Measurements from ENCODE around the gene ROMO1.
"Not testable (repeated sequence)": the region's sequence is repeated elsewhere in the genome, so short reads cannot be mapped to it uniquely, and the experiment has no call there.

ROMO1 gene

GRCh38 chr20:35669681-35670080 is 29.5 kb upstream of the ROMO1 start:
- POLR2A ChIA-PET: interaction anchor here (0.6 kb wide), 1 partner anchor 315 kb away, joined by 3 read pairs; no protein-coding TSS in a partner anchor
- no peak for DNase-seq (ENCODE audit: extremely low spot score)
- CTCF ChIA-PET: no interaction called here
- TF ChIP-seq FOXM1 (IDR thresholded peaks at IDR 0.05; ENCODE audit: borderline replicate concordance) (no peak), SUZ12 (IDR thresholded peaks at IDR 0.05) (no peak), L3MBTL2 (conservative IDR thresholded peaks at IDR 0.05) (no peak), HDGF (IDR thresholded peaks at IDR 0.05; ENCODE audit: borderline replicate concordance) (no peak), BHLHE40 (IDR thresholded peaks at IDR 0.05; ENCODE audit: borderline replicate concordance) (no peak), TARDBP (IDR thresholded peaks at IDR 0.05) (no peak), ARNT (IDR thresholded peaks at IDR 0.05) (no peak), NFRKB (IDR thresholded peaks at IDR 0.05) (no peak), FOXA1 (IDR thresholded peaks at IDR 0.05) (no peak), PKNOX1 (IDR thresholded peaks at IDR 0.05) (no peak), CTBP1 (IDR thresholded peaks at IDR 0.05; ENCODE audit: borderline replicate concordance) (no peak), ZNF384 (IDR thresholded peaks at IDR 0.05) (no peak), LEF1 (IDR thresholded peaks at IDR 0.05; ENCODE audit: borderline replicate concordance) (no peak), ELF4 (IDR thresholded peaks at IDR 0.05) (no peak), SP1 (IDR thresholded peaks at IDR 0.05) (no peak)

- CTCF ChIA-PET: no interaction called here
- no peak for DNase-seq (ENCODE audit: extremely low spot score)
- TF ChIP-seq FOXK2 (IDR thresholded peaks at IDR 0.05) (no peak), TARDBP (IDR thresholded peaks at IDR 0.05) (no peak), SUZ12 (IDR thresholded peaks at IDR 0.05) (no peak), ZNF384 (IDR thresholded peaks at IDR 0.05) (no peak), ARNT (IDR thresholded peaks at IDR 0.05) (no peak), ELF4 (IDR thresholded peaks at IDR 0.05) (no peak), SP1 (IDR thresholded peaks at IDR 0.05) (no peak), HDGF (IDR thresholded peaks at IDR 0.05; ENCODE audit: borderline replicate concordance) (no peak)
- POLR2A ChIA-PET: no interaction called here
Observed at GRCh38 chr20:35673884-35674283, 25.3 kb upstream of the ROMO1 start.

- no peak for DNase-seq (ENCODE audit: extremely low spot score)
- ChIA-PET POLR2A (interaction anchor here (1.1 kb wide), 1 partner anchor 9 kb away, joined by 4 read pairs; no protein-coding TSS in a partner anchor), CTCF (no interaction called here)
- TF ChIP-seq ZNF384 (IDR thresholded peaks at IDR 0.05) (no peak), CTBP1 (IDR thresholded peaks at IDR 0.05; ENCODE audit: borderline replicate concordance) (no peak), ELF4 (IDR thresholded peaks at IDR 0.05) (no peak), SUZ12 (IDR thresholded peaks at IDR 0.05) (no peak), PKNOX1 (IDR thresholded peaks at IDR 0.05) (no peak), L3MBTL2 (conservative IDR thresholded peaks at IDR 0.05) (no peak), FOXA1 (IDR thresholded peaks at IDR 0.05) (no peak), SP1 (IDR thresholded peaks at IDR 0.05) (no peak), HDGF (IDR thresholded peaks at IDR 0.05; ENCODE audit: borderline replicate concordance) (no peak), NFRKB (IDR thresholded peaks at IDR 0.05) (no peak), FOXM1 (IDR thresholded peaks at IDR 0.05; ENCODE audit: borderline replicate concordance) (no peak), LEF1 (IDR thresholded peaks at IDR 0.05; ENCODE audit: borderline replicate concordance) (no peak), FOXK2 (IDR thresholded peaks at IDR 0.05) (no peak), BHLHE40 (IDR thresholded peaks at IDR 0.05; ENCODE audit: borderline replicate concordance) (no peak), TARDBP (IDR thresholded peaks at IDR 0.05) (no peak), ARNT (IDR thresholded peaks at IDR 0.05) (no peak)
Observed at GRCh38 chr20:35674921-35675320, 24.3 kb upstream of the ROMO1 start.

- TF ChIP-seq BHLHE40 (IDR thresholded peaks at IDR 0.05; ENCODE audit: borderline replicate concordance): no peak
- TF ChIP-seq SUZ12 (IDR thresholded peaks at IDR 0.05): no peak
- TF ChIP-seq ARNT (IDR thresholded peaks at IDR 0.05): no peak
- TF ChIP-seq CTBP1 (IDR thresholded peaks at IDR 0.05; ENCODE audit: borderline replicate concordance): no peak
- TF ChIP-seq L3MBTL2 (conservative IDR thresholded peaks at IDR 0.05): no peak
- TF ChIP-seq FOXA1 (IDR thresholded peaks at IDR 0.05): no peak
- TF ChIP-seq SP1 (IDR thresholded peaks at IDR 0.05): no peak
- no peak for TF ChIP-seq ZNF384 (IDR thresholded peaks at IDR 0.05)
- TF ChIP-seq ELF4 (IDR thresholded peaks at IDR 0.05): no peak
- TF ChIP-seq TARDBP (IDR thresholded peaks at IDR 0.05): no peak
- no peak for TF ChIP-seq FOXK2 (IDR thresholded peaks at IDR 0.05)
- TF ChIP-seq FOXM1 (IDR thresholded peaks at IDR 0.05; ENCODE audit: borderline replicate concordance): no peak
- TF ChIP-seq NFRKB (IDR thresholded peaks at IDR 0.05): no peak
- ChIA-PET POLR2A (no interaction called here), CTCF (no interaction called here)
- DNase-seq (ENCODE audit: extremely low spot score): no peak
Observed at GRCh38 chr20:35680452-35681183, 18.6 kb upstream of the ROMO1 start.

- DNase-seq (ENCODE audit: extremely low spot score): no peak
- no peak for TF ChIP-seq ARNT (IDR thresholded peaks at IDR 0.05)
- POLR2A ChIA-PET: no interaction called here
- CTCF ChIA-PET: no interaction called here
Observed at GRCh38 chr20:35681960-35682359, 17.2 kb upstream of the ROMO1 start.

- CTCF ChIA-PET; POLR2A ChIA-PET; DNase-seq (ENCODE audit: extremely low spot score): not testable (repeated sequence)
Observed at GRCh38 chr20:35685368-35685767, 13.8 kb upstream of the ROMO1 start.

- POLR2A ChIA-PET: interaction anchor here (1.5 kb wide), 1 partner anchor 56 kb away, joined by 3 read pairs; no protein-coding TSS in a partner anchor
- CTCF ChIA-PET; DNase-seq (ENCODE audit: extremely low spot score): not testable (repeated sequence)
Observed at GRCh38 chr20:35686872-35687271, 12.3 kb upstream of the ROMO1 start.
